ENCODE measurements around the gene OR2M2.

Gene OR2M2

DNA sequence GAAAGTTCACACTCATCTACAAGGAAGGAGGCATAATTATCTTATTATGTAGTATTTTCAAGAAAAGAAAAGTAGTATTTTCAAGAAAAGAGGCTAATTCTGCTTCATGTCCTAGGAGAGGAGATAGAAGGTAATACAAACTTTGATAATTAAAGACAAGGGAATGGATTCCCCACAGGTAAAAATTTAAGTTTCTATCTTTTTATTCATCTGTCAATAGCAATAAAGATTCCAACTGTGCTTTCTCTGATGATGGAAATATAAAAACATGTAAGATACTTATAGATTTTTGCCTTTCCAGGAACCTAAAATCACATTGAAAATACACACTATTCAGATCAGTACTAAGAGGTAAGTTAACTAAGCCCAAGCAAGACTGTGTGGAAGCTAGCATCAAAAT, at the start of gene OR2M2:
Gene OR2M2 (plus strand): TSS at position 301 of the 400 bp plus-strand sequence. CDS start 5,165 bp downstream, outside the sequence.
- DNase-seq (ENCODE audit: low read depth), result no peak

GRCh38 chr1:248127653-248128052, 47.0 kb upstream of the OR2M2 start:
- DNase-seq (ENCODE audit: low read depth), result no peak

GRCh38 chr1:248136811-248137210, 37.8 kb upstream of the OR2M2 start:
- no peak for DNase-seq (ENCODE audit: low read depth)

- DNase-seq (ENCODE audit: low read depth), result no peak
Observed at GRCh38 chr1:248140846-248141245, 33.8 kb upstream of the OR2M2 start.

GRCh38 chr1:248143311-248143710, 31.3 kb upstream of the OR2M2 start:
- DNase-seq (ENCODE audit: low read depth), result no peak

DNA sequence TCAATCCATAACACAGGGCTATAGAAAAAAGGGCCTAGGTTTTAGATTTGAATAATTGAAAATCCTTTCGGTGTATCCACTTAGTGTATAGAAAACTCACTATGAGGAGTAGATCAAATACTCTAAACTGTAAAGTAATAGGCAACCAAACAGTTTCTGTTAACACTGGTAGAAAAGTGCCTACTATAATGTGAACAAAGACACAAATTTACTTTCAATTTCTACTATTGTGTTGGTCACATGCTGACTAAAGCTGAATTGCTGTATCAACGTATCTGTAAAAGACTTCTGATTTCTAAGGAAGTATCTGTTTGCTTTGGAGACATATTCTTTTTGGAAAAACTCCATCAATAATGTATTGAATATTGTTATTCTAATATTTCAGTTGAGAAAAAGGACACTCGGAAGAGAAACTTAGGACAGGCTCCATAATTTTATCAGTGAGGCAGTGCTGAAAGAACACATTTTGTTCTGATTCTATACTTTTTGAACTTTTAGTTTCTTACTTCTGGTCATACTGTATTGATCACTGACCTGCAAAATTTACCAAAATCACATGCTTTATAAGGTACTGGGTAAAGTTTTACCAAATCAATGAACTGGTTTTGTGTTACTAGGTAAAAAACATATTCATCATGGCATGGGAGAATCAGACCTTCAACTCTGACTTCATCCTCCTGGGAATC, 30.0 kb upstream of the OR2M2 start, which contains the start of gene OR2M5:
Gene OR2M5 (plus strand): TSS at position 636 of the 686 bp plus-strand sequence. CDS start 0 bp downstream, at position 636.
- no peak for DNase-seq (ENCODE audit: low read depth)

GRCh38 chr1:248152056-248152827, 22.4 kb upstream of the OR2M2 start:
- no peak for DNase-seq (ENCODE audit: low read depth)

- DNase-seq (ENCODE audit: low read depth), result no peak
Observed at GRCh38 chr1:248155927-248156326, 18.7 kb upstream of the OR2M2 start.

GRCh38 chr1:248158758-248159157, 15.9 kb upstream of the OR2M2 start:
- DNase-seq (ENCODE audit: low read depth), result no peak

GRCh38 chr1:248164031-248164430, 10.6 kb upstream of the OR2M2 start:
- no peak for DNase-seq (ENCODE audit: low read depth)

DNA sequence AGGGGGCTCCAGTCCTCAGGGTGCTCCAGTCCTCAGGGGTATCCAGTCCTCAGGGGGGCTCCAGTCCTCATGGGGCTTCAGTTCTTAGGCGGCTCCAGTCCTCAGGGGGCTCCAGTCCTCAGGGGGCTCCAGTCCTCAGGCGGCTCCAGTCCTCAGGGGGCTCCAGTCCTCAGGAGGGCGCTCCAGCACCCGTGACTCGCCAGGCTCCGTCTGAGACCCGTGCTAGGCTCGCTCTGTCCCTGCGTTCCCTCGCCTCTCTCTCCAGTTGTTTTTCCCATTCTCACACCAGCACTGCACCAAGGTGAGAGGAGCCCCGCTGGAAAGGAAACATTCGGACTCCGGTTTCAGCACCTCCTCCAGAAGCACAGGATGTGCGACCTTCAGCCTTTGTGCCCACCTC, 9.4 kb upstream of the OR2M2 start:
- no peak for DNase-seq (ENCODE audit: low read depth)

GRCh38 chr1:248183996-248184395, 9.4 kb downstream of the OR2M2 start:
- DNase-seq (ENCODE audit: low read depth), result no peak

- no peak for DNase-seq (ENCODE audit: low read depth)
Observed at GRCh38 chr1:248187363-248187762, 12.7 kb downstream of the OR2M2 start.

DNA sequence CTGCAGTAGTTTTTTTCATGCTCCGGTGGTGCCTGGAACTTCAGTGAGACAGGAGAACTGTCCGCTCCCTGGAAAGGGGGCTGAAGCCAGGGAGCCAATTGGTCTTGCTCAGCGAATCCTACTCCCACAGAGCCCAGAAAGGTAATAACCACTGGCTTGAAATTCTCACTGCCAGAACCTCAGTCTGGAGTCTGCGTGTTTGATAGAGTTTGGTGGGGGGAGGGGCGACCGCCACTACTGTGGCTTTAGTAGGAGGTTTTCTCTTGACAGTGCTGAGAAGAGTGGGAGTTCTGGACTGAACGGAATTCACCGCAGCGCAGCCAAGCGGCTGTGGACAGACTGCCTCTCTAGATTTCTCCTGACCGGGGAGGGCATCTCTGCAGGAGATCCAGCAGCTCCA, 14.4 kb downstream of the OR2M2 start:
- DNase-seq (ENCODE audit: low read depth), result no peak

- DNase-seq (ENCODE audit: low read depth), result no peak
Observed at GRCh38 chr1:248194117-248194516, 19.5 kb downstream of the OR2M2 start.

GRCh38 chr1:248196965-248197364, 22.3 kb downstream of the OR2M2 start, which contains the start of gene OR2M3:
OR2M3 (plus strand) TSS chr1:248197265; CDS start chr1:248203068, 5,803 bp downstream.
- DNase-seq (ENCODE audit: low read depth), result no peak

- DNase-seq (ENCODE audit: low read depth), result no peak
Observed at GRCh38 chr1:248215880-248216279, 41.3 kb downstream of the OR2M2 start.

- DNase-seq (ENCODE audit: low read depth), result no peak
Observed at GRCh38 chr1:248225537-248225936, 50.9 kb downstream of the OR2M2 start.

DNA sequence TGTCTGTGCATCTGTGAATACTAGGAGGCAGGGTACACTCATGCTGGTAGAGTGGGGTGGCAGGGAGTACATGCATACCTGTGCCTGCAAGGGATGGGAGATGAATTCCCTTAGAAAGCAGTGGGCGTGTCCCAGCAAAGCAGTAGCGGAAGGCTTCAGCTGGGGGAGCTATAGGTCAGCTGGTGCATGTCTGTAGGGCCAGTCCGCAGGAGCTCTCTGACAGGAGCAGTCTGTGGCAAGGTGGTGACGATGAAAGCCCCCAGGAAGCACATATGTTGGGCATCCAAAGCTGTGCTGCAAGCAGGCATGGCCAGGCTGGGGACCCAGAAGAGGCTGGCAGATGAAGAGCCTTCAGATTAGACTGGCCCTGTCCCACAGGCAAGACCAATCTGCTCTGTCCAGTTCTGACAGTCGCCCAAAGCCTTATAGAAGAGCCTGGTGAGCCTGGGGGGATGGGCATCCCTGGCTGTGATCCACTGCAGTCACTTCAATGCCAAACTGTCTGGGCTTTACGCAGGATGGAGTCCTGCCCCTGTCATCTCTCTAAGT, 54.8 kb downstream of the OR2M2 start:
- DNase-seq (ENCODE audit: low read depth), result no peak

Measured in HS-5 (cell line).